Astrocyte of the cerebellum (primary cell): ENCODE measurements around the gene FAM32A.

Experiments
- DNase-seq: peaks from one replicate; pipeline ENCODE4 v3.0.0-alpha.2; 2011; ENCODE audit warnings: low read depth
- H3K4me3 ChIP-seq: 2 replicates; pipeline ENCODE4 v1.5.1; 2011; ENCODE audit warnings: mild to moderate bottlenecking, low read depth, low read length, moderate library complexity
- in situ Hi-C: cut with HindIII; loops from 2 replicates; pipeline ENCODE4 v1.10.0; 2017; ENCODE audit warnings: low sequenced_read_pairs
- TF ChIP-seq, protein P1 (sequence below): IDR thresholded peaks from 2 replicates; pipeline ENCODE4 v1.5.1; 2012; ENCODE audit warnings: low read length, low read depth, moderate library complexity, mild to moderate bottlenecking; ENCODE audit errors: missing control alignments

Gene FAM32A

DNA sequence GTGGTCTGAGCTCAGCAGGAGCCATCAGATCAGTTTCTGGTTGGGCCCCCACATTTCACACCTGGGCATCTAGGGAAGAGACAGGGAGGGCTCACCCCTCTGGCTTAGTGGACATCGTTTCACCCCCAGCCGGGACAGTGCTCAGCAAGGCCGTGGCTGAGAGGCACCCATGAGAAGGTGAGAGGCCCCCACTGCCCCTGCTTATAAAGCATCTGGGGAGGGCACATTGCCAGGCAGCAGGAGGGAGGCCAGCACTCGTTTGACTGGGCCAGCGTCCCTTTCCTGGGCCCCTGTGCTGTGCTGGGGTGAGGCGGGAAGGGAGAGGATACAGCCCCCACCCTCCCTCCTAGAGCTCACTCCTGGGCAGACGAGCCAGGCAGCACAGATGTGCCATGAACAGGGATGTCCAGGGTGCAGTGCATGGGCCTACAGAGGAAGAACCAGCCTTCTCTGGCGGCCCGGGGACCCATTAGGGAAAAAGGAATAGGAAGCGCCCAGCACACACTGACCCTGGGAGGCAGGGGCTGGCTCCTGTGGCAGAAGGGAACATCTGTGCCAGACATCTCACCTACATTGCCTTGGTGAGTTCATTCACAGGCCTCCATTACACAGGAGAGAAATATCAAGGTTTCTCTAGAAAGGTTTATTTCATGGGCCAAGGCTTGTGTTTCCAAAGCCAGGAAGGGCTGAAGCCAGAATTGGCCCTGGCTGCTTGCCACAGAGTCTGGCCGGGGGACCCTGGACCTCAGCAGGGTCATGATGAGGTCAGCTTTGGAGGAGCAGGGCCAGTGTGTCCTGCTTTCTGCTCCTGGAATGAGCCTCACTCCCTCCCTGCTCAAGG is 20.2 kb downstream of the FAM32A start:
- no peak for DNase-seq
- TF ChIP-seq, protein P1, sequence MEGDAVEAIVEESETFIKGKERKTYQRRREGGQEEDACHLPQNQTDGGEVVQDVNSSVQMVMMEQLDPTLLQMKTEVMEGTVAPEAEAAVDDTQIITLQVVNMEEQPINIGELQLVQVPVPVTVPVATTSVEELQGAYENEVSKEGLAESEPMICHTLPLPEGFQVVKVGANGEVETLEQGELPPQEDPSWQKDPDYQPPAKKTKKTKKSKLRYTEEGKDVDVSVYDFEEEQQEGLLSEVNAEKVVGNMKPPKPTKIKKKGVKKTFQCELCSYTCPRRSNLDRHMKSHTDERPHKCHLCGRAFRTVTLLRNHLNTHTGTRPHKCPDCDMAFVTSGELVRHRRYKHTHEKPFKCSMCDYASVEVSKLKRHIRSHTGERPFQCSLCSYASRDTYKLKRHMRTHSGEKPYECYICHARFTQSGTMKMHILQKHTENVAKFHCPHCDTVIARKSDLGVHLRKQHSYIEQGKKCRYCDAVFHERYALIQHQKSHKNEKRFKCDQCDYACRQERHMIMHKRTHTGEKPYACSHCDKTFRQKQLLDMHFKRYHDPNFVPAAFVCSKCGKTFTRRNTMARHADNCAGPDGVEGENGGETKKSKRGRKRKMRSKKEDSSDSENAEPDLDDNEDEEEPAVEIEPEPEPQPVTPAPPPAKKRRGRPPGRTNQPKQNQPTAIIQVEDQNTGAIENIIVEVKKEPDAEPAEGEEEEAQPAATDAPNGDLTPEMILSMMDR, result no peak
- in situ Hi-C loops, result no loop called here
- H3K4me3 ChIP-seq, result no peak overlapping the region

DNA sequence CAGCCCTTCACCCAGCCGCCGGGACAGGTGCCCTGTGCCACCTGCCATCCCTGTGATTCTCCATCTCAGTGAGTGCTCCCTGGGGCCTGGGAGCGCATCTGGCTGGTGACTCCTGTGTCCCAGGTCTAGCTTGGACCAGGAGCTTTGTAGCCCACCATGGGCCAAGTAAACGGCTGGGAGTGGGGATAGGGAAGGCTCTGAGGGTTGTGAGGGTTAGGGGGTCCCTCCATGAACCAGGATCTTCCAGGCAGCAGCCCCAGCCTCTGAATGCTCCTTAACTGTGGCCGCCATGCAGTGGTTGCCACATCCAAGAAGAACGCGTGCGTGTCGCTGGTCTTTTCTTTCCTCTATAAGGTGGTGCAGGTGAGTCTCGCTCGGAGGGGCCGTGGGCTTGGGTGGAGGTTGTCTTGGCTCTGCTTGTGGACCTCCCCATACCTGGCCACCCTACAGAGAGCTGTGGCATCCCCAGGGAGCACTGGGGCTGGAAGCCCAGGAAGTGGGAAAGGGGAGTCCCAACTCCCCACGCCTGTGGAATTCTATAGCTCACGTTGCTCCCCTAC is 20.9 kb downstream of the FAM32A start:
- in situ Hi-C loops, result no loop called here

DNA sequence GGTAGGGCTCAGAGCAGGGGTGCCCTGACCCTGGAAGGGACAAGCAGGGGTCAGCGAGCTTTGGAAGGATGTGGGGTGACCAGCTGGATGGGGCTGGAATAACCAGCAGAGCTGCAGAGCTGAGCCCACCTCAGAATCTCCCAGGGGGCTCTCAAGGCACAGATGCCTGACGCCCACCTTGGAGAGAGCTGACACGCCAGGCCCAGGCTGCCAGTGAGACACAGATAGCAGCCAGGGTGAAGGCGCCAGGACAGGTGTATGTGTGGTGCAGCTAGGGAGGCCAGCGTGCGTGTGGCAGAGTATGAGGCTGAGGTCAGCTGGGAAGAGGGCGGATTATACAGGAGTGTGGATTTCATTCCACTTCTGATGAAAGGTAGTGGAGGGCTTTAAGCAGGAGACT is 21.4 kb downstream of the FAM32A start:
- TF ChIP-seq, protein P1, result no peak
- in situ Hi-C loops, result no loop called here
- no peak overlapping the region for H3K4me3 ChIP-seq
- DNase-seq, result no peak

More for the DNA sequence above, 20.9 kb downstream of the FAM32A start:
- no peak overlapping the region for H3K4me3 ChIP-seq
- no peak for DNase-seq
- TF ChIP-seq, protein P1, result no peak

DNA sequence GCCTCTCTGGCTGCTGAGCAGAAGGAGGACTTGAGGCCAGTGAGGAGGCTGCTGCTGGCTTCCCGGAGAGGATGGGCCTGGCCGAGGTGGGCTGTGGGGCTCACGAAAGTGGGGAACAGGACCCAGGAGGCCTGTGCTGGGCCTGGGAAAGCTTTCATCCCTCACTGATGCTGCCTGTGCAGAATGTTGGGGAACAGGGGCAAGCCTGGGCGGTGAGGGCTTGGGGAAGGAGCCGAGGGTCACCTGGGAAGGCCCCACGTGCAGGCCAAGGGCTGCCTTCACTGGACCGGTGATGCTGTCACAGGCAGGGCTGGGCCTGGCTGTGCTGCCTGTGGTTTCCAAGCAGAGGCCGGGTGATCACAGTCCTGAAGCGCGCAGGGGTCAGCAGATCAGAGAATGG is 21.9 kb downstream of the FAM32A start:
- DNase-seq, result no peak
- in situ Hi-C loops, result no loop called here
- TF ChIP-seq, protein P1, result no peak
- H3K4me3 ChIP-seq, result no peak overlapping the region

DNA sequence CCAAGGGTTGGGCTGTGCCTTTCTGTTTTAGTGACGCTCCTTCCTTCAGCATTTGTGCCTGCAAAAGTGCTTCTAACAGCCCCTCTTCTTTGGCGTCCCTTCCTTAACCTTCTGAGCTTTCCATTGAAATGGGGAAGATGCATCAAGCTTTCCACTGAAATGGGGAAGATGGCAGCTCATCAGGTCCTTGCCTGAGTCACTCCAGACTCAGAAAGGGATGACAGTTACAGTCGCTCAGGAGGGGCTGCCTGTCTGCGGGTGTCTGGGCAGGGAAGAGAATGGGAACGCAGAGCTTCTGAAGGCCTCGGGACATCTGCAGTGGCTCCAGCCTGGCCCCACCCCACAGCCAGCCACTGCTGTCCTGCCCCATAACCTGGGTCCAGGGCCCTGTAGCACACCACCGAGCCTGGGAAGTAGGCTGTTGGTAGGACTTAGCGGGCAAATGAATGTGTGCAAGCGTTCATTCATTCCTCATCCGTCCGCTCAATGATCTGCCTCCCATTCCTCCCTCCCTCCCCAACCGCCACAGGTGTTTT is 22.3 kb downstream of the FAM32A start:
- no peak overlapping the region for H3K4me3 ChIP-seq
- TF ChIP-seq, protein P1, result no peak
- in situ Hi-C loops, result no loop called here
- DNase-seq, result no peak

DNA sequence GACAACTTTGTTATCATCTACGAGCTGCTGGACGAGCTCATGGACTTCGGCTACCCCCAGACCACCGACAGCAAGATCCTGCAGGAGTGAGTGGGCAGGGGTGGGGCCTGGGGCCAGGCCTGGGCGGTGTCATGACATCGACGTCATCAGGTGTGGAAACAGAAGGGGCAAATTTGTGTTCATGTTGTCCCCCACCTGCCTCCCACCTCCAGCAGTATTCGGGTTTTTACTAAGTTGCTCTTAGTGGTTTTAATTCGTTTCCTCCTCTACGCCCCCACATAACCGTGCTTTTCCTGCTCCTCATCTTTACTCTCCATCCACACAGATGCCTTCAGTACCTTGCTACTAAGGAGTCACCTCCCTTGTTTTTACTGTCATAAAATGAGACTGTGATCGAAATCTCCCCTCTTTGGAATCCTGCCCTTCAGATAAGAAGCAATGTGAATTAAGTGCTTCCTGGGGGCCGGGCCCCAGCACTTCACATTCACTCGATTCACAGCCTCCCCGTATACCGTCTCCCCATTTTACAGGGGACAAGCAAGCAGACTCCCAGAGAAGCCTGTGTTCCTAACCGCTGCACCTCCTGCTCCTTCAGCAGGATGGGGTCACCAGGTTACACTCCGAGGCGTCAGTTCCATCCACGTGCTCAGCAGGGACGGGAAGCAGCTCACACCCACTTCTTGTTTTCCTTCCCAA is 23.0 kb downstream of the FAM32A start:
- DNase-seq, result no peak
- no peak overlapping the region for H3K4me3 ChIP-seq
- in situ Hi-C loops, result no loop called here
- TF ChIP-seq, protein P1, result no peak
